Measurements from ENCODE around the gene JAGN1.

DNA sequence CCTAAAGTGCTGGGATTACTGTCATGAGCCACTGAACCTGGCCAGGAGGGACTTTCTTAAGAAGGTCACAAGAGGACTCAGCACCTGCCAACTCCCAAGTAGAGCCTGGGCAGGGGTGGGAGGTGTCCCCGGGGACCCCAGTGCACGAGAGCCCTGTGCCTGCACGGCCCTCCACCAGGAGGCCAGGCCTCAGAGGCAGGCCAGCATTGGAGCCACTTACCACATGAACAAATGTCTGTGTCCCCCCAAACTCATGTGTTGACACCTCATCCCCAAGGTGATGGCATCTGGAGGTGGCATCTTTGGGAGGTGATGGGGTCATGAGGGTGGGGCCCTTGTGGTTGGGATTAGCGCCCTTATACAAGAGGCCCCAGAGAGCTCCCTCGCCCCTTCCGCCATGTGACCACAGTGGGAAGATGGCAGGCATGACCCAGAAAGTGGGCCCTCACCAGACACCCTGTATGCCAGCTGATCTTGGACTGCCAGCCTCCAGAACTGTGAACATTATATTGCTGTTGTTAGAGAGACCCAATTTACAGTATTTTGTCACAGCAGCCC lies 43.4 kb upstream of the JAGN1 start:
- no peak for TF ChIP-seq REST (IDR thresholded peaks at IDR 0.05; ENCODE audit: low read depth)
- TF ChIP-seq EP300 (IDR thresholded peaks at IDR 0.05; ENCODE audit: borderline replicate concordance) = no peak
- no peak for TF ChIP-seq CEBPB (IDR thresholded peaks at IDR 0.05)
- no peak for TF ChIP-seq RAD21 (IDR thresholded peaks at IDR 0.05; ENCODE audit: low read depth)
- no peak for TF ChIP-seq TAF1 (IDR thresholded peaks at IDR 0.05; ENCODE audit: low read depth)
- TF ChIP-seq FOXM1 (IDR thresholded peaks at IDR 0.05; ENCODE audit: borderline replicate concordance, low read depth) = no peak
- no peak for TF ChIP-seq MAX (IDR thresholded peaks at IDR 0.05)
- no peak for TF ChIP-seq YY1 (IDR thresholded peaks at IDR 0.05; ENCODE audit: low read depth)
- TF ChIP-seq ZBTB7A (IDR thresholded peaks at IDR 0.05; ENCODE audit: low read depth) = no peak
- no peak for TF ChIP-seq EGR1 (IDR thresholded peaks at IDR 0.05)

All from Ishikawa (cell line).